ENCODE data around the gene MSL3B.

The MSL3B gene

DNA sequence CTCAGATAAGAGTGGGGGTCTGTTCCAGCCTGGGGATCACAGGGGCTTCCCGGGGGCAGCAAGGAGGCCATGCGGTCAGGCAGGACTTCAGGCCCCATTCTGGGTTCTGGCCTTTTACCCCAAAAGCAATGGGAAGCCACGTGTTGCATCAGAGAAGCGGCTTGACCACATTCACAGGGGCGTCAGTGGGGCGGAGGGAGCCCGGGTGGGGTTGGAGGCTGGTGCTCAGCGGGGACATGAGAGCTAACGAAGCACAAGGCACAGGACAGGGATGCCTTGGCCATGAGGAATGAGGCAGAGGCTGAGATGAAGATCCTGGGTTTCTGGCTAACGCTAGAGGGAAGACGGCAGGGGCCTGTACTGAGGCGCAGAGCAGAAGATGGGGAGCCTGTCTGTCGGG, 19.9 kb downstream of the MSL3B start:
- Mint-ChIP-seq H3K4me1 (peaks cover 16% of the 10 kb centered on the region), H3K9me3 (no peaks in the 10 kb centered on the region), H3K27ac (no peak overlapping the region), H3K36me3 (peaks cover 61% of the 10 kb centered on the region), H3K4me3 (no peak overlapping the region), H3K27me3 (ENCODE audit: insufficient read depth, low read depth) (peaks cover 2% of the 10 kb centered on the region)
- no peak overlapping the region for H2AFZ ChIP-seq (replicated peaks)
- H3K4me2 ChIP-seq, result no peak overlapping the region
- no peak for DNase-seq (ENCODE audit: low spot score)
- no peak overlapping the region for H3K9ac ChIP-seq
- H3K4me1 ChIP-seq, result peaks cover 27% of the 10 kb centered on the region
- H3K9me3 ChIP-seq (ENCODE audit: low read depth), result no peaks in the 10 kb centered on the region
- no peaks in the 10 kb centered on the region for H3F3A ChIP-seq (ENCODE audit: low read depth)
- peaks cover 21% of the 10 kb centered on the region for H3K36me3 ChIP-seq
- H3K79me2 ChIP-seq (ENCODE audit: low read depth), result peaks cover 98% of the 10 kb centered on the region
- no peak overlapping the region for H3K27ac ChIP-seq
- TF ChIP-seq EZH2phosphoT487 (IDR thresholded peaks at IDR 0.05) (no peak), EZH2 (IDR thresholded peaks at IDR 0.05) (no peak)
- TF ChIP-seq, protein P1, sequence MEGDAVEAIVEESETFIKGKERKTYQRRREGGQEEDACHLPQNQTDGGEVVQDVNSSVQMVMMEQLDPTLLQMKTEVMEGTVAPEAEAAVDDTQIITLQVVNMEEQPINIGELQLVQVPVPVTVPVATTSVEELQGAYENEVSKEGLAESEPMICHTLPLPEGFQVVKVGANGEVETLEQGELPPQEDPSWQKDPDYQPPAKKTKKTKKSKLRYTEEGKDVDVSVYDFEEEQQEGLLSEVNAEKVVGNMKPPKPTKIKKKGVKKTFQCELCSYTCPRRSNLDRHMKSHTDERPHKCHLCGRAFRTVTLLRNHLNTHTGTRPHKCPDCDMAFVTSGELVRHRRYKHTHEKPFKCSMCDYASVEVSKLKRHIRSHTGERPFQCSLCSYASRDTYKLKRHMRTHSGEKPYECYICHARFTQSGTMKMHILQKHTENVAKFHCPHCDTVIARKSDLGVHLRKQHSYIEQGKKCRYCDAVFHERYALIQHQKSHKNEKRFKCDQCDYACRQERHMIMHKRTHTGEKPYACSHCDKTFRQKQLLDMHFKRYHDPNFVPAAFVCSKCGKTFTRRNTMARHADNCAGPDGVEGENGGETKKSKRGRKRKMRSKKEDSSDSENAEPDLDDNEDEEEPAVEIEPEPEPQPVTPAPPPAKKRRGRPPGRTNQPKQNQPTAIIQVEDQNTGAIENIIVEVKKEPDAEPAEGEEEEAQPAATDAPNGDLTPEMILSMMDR (IDR thresholded peaks at IDR 0.05), result no peak
- no peaks in the 10 kb centered on the region for H3K27me3 ChIP-seq
- H3K4me3 ChIP-seq, result no peak overlapping the region
- peaks cover 89% of the 10 kb centered on the region for H4K20me1 ChIP-seq (ENCODE audit: low read depth)

DNA sequence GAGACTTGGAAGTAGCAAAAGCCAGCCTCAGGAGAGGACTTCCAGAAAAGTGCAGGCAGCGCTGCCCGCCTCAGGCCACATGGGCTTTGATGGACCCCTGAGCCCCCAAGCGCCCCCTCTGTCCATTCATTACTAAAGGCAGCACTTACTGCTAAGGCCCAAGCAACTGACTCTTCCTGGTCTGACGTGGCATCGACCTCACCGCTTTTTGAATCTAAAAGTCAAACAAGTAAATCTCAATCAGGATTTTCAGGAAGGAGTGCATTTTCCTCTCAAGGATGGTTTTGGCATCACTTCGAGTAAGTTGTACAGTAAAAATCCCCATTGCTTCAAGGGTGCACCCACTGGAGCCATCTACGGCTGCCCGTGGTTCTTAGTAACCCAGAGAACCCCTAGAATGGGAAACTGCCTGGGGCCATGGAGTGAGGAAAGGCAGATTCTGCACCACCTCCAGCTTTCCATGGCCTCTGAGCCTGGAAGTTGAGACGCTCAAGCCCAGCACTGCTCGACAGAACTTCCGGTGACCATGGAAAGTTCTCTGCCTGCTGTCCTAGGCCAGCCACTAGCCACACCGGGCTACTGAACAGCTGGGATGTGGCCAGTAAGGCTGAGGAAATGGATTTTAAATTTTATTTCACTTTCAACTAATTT, 20.8 kb downstream of the MSL3B start:
- Histone ChIP-seq H3K79me2 (ENCODE audit: low read depth) (peaks cover 98% of the 10 kb centered on the region), H3K4me2 (no peak overlapping the region), H3F3A (ENCODE audit: low read depth) (no peaks in the 10 kb centered on the region), H3K9ac (no peak overlapping the region), H3K4me1 (peaks cover 18% of the 10 kb centered on the region), H3K27ac (no peak overlapping the region), H3K9me3 (ENCODE audit: low read depth) (no peaks in the 10 kb centered on the region), H4K20me1 (ENCODE audit: low read depth) (peaks cover 83% of the 10 kb centered on the region), H2AFZ (replicated peaks) (no peak overlapping the region), H3K36me3 (peaks cover 17% of the 10 kb centered on the region), H3K4me3 (no peak overlapping the region), H3K27me3 (no peaks in the 10 kb centered on the region)
- H3K36me3 Mint-ChIP-seq, result peaks cover 64% of the 10 kb centered on the region
- no peak overlapping the region for H3K27ac Mint-ChIP-seq
- peaks cover 2% of the 10 kb centered on the region for H3K27me3 Mint-ChIP-seq (ENCODE audit: insufficient read depth, low read depth)
- no peaks in the 10 kb centered on the region for H3K9me3 Mint-ChIP-seq
- TF ChIP-seq EZH2phosphoT487 (IDR thresholded peaks at IDR 0.05), result no peak
- no peak for TF ChIP-seq EZH2 (IDR thresholded peaks at IDR 0.05)
- TF ChIP-seq, protein P1 (IDR thresholded peaks at IDR 0.05), result no peak
- H3K4me3 Mint-ChIP-seq, result no peak overlapping the region
- no peak for DNase-seq (ENCODE audit: low spot score)
- peaks cover 7% of the 10 kb centered on the region for H3K4me1 Mint-ChIP-seq

DNA sequence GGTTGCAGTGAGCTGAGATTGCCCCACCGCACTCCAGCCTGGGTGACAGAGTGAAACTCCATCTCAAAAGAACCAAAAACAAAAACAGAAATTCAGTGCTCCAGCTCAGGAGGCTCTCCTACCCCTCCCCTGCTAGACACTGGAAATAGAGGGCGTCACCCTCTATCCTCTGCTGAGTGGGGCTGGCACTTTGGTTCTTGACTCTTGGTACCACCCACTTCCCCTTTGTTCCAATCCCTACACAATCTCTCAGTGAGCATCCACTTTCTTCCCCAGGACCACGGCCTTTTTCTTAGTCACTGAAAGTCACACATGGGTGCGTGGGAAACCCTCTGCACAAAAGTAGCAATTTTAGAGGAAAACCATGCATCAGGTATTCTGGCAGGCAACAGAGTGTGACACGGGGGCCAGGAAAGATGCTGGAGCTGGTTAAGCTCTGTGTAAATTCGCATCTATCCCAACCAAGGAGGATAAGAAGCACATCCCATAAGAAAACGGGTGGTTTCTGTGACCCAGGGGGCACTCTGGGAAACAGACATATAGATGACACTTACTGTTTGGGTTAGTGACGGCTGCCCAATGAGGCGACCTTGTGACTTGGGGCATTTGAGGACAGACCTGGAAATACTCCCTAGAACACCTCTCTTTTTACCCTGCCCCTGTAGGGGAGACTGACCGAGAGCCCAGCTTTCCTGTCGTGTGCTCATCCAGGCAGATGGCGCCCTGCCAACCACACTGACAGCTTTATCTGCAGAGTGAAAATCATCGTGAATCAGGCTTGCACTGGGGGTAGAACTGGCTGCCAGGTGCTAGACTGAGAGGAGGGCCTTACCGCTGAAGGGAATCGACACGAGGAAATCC, 21.6 kb downstream of the MSL3B start:
- no peak overlapping the region for H3K9ac ChIP-seq
- Mint-ChIP-seq H3K36me3 (peaks cover 65% of the 10 kb centered on the region), H3K4me3 (no peak overlapping the region), H3K4me1 (peaks cover 2% of the 10 kb centered on the region), H3K27ac (no peak overlapping the region), H3K9me3 (no peaks in the 10 kb centered on the region), H3K27me3 (ENCODE audit: insufficient read depth, low read depth) (peaks cover 2% of the 10 kb centered on the region)
- no peaks in the 10 kb centered on the region for H3K27me3 ChIP-seq
- H3K4me3 ChIP-seq, result no peak overlapping the region
- peaks cover 98% of the 10 kb centered on the region for H3K79me2 ChIP-seq (ENCODE audit: low read depth)
- H3K27ac ChIP-seq, result no peak overlapping the region
- H4K20me1 ChIP-seq (ENCODE audit: low read depth), result peaks cover 82% of the 10 kb centered on the region
- H3K4me2 ChIP-seq, result no peak overlapping the region
- H2AFZ ChIP-seq (replicated peaks), result no peak overlapping the region
- peaks cover 14% of the 10 kb centered on the region for H3K36me3 ChIP-seq
- no peak for TF ChIP-seq EZH2phosphoT487 (IDR thresholded peaks at IDR 0.05)
- no peak for TF ChIP-seq EZH2 (IDR thresholded peaks at IDR 0.05)
- TF ChIP-seq, protein P1 (IDR thresholded peaks at IDR 0.05), result no peak
- no peak for DNase-seq (ENCODE audit: low spot score)
- H3K9me3 ChIP-seq (ENCODE audit: low read depth), result no peaks in the 10 kb centered on the region
- no peaks in the 10 kb centered on the region for H3F3A ChIP-seq (ENCODE audit: low read depth)
- H3K4me1 ChIP-seq, result peaks cover 10% of the 10 kb centered on the region

Data from neural progenitor cell (in vitro differentiated cells).